Measurements from ENCODE around the gene AGPAT2. TPM values are rescaled to one million over a fixed set of nuclear protein-coding genes. Genes with fewer than 3 reads are reported as not detected.

AGPAT2 gene
- total RNA-seq, 1 donor from 2014 or later, result 30.8 TPM

- Histone ChIP-seq H3K27ac (ENCODE audit: low read depth, low read length) (no peak overlapping the region), H3K79me2 (ENCODE audit: insufficient read depth, low read length) (no peaks in the 10 kb centered on the region), H2AFZ (ENCODE audit: low read depth, low read length) (no peak overlapping the region), H3K4me3 (ENCODE audit: insufficient read depth, low read depth, low read length) (no peak overlapping the region), H4K20me1 (ENCODE audit: insufficient read depth, low read length) (no peaks in the 10 kb centered on the region), H3K4me2 (ENCODE audit: low read length) (no peak overlapping the region), H3K9ac (ENCODE audit: low read length) (no peak overlapping the region), H3K36me3 (ENCODE audit: insufficient read depth, low read length) (no peaks in the 10 kb centered on the region), H3K27me3 (ENCODE audit: insufficient read depth, low read length) (no peaks in the 10 kb centered on the region), H3K4me1 (ENCODE audit: insufficient read depth, low read length) (peaks cover 3% of the 10 kb centered on the region), H3K9me3 (ENCODE audit: insufficient read depth, low read depth, low read length) (no peaks in the 10 kb centered on the region)
- no peaks in the 10 kb centered on the region for H3K4me1 Mint-ChIP-seq (ENCODE audit: low read depth, unreplicated experiment)
- H3K36me3 Mint-ChIP-seq (ENCODE audit: low read depth, unreplicated experiment), result no peaks in the 10 kb centered on the region
- no peak overlapping the region for H3K4me3 Mint-ChIP-seq (ENCODE audit: unreplicated experiment)
- no peaks in the 10 kb centered on the region for H3K9me3 Mint-ChIP-seq (ENCODE audit: unreplicated experiment)
- TF ChIP-seq, protein P1, sequence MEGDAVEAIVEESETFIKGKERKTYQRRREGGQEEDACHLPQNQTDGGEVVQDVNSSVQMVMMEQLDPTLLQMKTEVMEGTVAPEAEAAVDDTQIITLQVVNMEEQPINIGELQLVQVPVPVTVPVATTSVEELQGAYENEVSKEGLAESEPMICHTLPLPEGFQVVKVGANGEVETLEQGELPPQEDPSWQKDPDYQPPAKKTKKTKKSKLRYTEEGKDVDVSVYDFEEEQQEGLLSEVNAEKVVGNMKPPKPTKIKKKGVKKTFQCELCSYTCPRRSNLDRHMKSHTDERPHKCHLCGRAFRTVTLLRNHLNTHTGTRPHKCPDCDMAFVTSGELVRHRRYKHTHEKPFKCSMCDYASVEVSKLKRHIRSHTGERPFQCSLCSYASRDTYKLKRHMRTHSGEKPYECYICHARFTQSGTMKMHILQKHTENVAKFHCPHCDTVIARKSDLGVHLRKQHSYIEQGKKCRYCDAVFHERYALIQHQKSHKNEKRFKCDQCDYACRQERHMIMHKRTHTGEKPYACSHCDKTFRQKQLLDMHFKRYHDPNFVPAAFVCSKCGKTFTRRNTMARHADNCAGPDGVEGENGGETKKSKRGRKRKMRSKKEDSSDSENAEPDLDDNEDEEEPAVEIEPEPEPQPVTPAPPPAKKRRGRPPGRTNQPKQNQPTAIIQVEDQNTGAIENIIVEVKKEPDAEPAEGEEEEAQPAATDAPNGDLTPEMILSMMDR (IDR thresholded peaks at IDR 0.05; ENCODE audit: insufficient read depth, low read depth, low read length), result no peak
- TF ChIP-seq EZH2 (IDR thresholded peaks at IDR 0.05; ENCODE audit: insufficient read depth, low read length), result no peak
- no peak for DNase-seq (ENCODE audit: low read depth)
- no peak for FAIRE-seq
- no peaks in the 10 kb centered on the region for H3K27me3 Mint-ChIP-seq (ENCODE audit: low read depth, unreplicated experiment)
- no peak overlapping the region for H3K27ac Mint-ChIP-seq (ENCODE audit: unreplicated experiment)
Observed at GRCh38 chr9:136714096-136714892, 27.0 kb upstream of the AGPAT2 start.

DNA sequence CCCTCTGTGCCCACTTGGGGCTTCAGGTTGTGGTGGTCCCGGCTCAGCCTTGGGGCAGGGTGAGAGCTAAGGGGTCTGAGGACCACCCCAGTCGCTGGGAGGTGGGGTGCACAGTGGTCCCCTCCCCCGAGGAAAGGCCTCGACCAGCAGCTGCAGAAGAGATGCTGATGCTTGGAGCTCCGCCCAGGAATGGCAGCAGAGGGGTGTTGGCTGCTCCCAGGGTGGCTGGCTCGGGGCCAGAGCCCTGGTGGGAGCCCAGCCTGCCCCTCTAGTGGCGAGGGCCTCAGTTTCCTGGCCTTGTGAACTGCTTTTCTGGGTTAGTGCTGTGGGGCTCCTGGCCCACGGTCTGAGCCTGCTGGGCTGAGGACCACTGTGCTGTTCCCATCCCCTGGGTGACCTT lies 26.3 kb upstream of the AGPAT2 start:
- DNase-seq (ENCODE audit: low read depth) (no peak), FAIRE-seq (no peak)
- Histone ChIP-seq H3K36me3 (ENCODE audit: insufficient read depth, low read length) (no peaks in the 10 kb centered on the region), H3K9ac (ENCODE audit: low read length) (no peak overlapping the region), H3K4me3 (ENCODE audit: insufficient read depth, low read depth, low read length) (no peak overlapping the region), H2AFZ (ENCODE audit: low read depth, low read length) (no peak overlapping the region), H3K27ac (ENCODE audit: low read depth, low read length) (no peak overlapping the region), H3K9me3 (ENCODE audit: insufficient read depth, low read depth, low read length) (no peaks in the 10 kb centered on the region), H3K4me1 (ENCODE audit: insufficient read depth, low read length) (peaks cover 3% of the 10 kb centered on the region), H3K79me2 (ENCODE audit: insufficient read depth, low read length) (no peaks in the 10 kb centered on the region), H4K20me1 (ENCODE audit: insufficient read depth, low read length) (no peaks in the 10 kb centered on the region), H3K27me3 (ENCODE audit: insufficient read depth, low read length) (no peaks in the 10 kb centered on the region), H3K4me2 (ENCODE audit: low read length) (peak overlapping the region; percentile 75)
- peak overlapping the region; percentile 70 for H3K4me3 Mint-ChIP-seq (ENCODE audit: unreplicated experiment)
- no peak overlapping the region for H3K27ac Mint-ChIP-seq (ENCODE audit: unreplicated experiment)
- no peaks in the 10 kb centered on the region for H3K27me3 Mint-ChIP-seq (ENCODE audit: low read depth, unreplicated experiment)
- TF ChIP-seq EZH2 (IDR thresholded peaks at IDR 0.05; ENCODE audit: insufficient read depth, low read length), result no peak
- TF ChIP-seq, protein P1 (IDR thresholded peaks at IDR 0.05; ENCODE audit: insufficient read depth, low read depth, low read length), result no peak
- H3K36me3 Mint-ChIP-seq (ENCODE audit: low read depth, unreplicated experiment), result no peaks in the 10 kb centered on the region
- no peaks in the 10 kb centered on the region for H3K4me1 Mint-ChIP-seq (ENCODE audit: low read depth, unreplicated experiment)
- H3K9me3 Mint-ChIP-seq (ENCODE audit: unreplicated experiment), result no peaks in the 10 kb centered on the region
